ENCODE measurements around the gene TSNAXIP1. TPM values are rescaled to one million over a fixed set of nuclear protein-coding genes. Genes with fewer than 3 reads are reported as not detected.

The TSNAXIP1 gene
- total and polyA plus RNA-seq, 2 experiments from 2014 or later = 0.97 to 2.4 TPM

DNA sequence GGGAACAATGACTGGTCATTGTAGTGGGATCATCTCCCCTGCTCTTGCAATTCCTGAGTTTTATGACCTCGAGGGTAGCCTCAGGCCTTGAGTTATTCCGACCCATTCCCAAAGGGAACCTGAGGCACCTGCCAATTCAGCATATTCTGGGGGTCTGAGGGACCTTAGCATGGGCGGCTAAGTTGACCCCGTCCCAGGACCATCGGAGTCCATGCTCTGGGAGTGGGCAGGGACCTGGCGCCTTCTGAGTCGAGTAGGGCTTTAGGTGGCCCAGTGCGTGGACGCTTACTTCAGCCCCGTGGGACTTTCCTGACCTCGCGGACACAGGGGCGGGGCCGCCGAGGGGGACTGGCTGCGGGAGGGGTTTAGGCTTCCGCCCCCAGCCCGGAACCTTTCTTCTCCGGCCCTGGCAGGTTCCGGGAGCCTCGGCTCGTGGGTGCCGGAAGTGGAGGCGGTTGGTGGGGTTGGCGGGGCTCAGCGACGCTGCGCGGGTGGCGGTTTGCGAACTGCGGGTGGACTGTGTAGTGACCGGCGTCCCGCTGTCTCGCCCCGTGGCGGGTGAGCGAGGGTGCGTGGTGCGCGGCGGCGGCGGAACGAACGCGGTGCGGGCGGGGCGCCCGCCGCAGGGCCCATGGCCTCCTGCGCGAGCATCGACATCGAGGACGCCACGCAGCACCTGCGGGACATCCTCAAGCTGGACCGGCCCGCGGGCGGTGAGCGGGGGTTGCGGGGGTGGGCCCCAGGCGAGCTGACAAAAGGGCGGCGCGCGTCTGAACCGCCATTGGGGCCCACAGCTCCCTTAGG is 66.1 kb downstream of the TSNAXIP1 start, which contains the start of gene EDC4:
Gene EDC4 (plus strand): TSS at position 422 of the 804 bp plus-strand sequence. CDS start 210 bp downstream, at position 632.
- peak within 1 kb of the TSS; percentile 82 for H3K27ac Mint-ChIP-seq
- peaks cover 10% of the 10 kb centered on the region for H4K20me1 ChIP-seq (replicated peaks; ENCODE audit: insufficient read depth)
- peaks cover 24% of the 10 kb centered on the region for H3K36me3 ChIP-seq (ENCODE audit: insufficient read depth)
- peak within 1 kb of the TSS; percentile 89 for H3K4me3 Mint-ChIP-seq
- H3K9me2 ChIP-seq (ENCODE audit: insufficient read depth) = no peaks in the 10 kb centered on the region
- peaks cover 14% of the 10 kb centered on the region for H3K4me1 Mint-ChIP-seq
- peak; percentile 90 for ATAC-seq
- peaks cover 50% of the 10 kb centered on the region for H3K36me3 Mint-ChIP-seq (ENCODE audit: low read depth)
- no peaks in the 10 kb centered on the region; the same call in 2 of the 3 replicates for H3K9me3 Mint-ChIP-seq
- DNase-seq (ENCODE audit: low spot score) = peak; percentile 81
- H3K4me1 ChIP-seq (ENCODE audit: insufficient read depth) = peaks cover 8% of the 10 kb centered on the region; the same call in 1 of the 2 replicates
- H3K27me3 Mint-ChIP-seq (ENCODE audit: insufficient read depth, low read depth, poor library complexity) = peaks cover 14% of the 10 kb centered on the region
- peak within 1 kb of the TSS; percentile 96 for H2AFZ ChIP-seq
- peak; percentile 65; the same call in 1 of the 2 replicates for TF ChIP-seq ETS1 (IDR thresholded peaks at IDR 0.05)
- TF ChIP-seq, protein P1, sequence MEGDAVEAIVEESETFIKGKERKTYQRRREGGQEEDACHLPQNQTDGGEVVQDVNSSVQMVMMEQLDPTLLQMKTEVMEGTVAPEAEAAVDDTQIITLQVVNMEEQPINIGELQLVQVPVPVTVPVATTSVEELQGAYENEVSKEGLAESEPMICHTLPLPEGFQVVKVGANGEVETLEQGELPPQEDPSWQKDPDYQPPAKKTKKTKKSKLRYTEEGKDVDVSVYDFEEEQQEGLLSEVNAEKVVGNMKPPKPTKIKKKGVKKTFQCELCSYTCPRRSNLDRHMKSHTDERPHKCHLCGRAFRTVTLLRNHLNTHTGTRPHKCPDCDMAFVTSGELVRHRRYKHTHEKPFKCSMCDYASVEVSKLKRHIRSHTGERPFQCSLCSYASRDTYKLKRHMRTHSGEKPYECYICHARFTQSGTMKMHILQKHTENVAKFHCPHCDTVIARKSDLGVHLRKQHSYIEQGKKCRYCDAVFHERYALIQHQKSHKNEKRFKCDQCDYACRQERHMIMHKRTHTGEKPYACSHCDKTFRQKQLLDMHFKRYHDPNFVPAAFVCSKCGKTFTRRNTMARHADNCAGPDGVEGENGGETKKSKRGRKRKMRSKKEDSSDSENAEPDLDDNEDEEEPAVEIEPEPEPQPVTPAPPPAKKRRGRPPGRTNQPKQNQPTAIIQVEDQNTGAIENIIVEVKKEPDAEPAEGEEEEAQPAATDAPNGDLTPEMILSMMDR (conservative IDR thresholded peaks at IDR 0.05; ENCODE audit: low read depth in 2 of 2) = no peak
- no peak for TF ChIP-seq JUNB (IDR thresholded peaks at IDR 0.05; ENCODE audit: unreplicated experiment)
- TF ChIP-seq POLR2AphosphoS5 (IDR thresholded peaks at IDR 0.05; ENCODE audit: low read depth) = peak; percentile 89
- 0 out of 2 replicates have a peak, but pooled peaks have one; percentile 55 for TF ChIP-seq CREB1 (CRISPR knock-in tag; IDR thresholded peaks at IDR 0.05; ENCODE audit: low read depth)
- no peak for TF ChIP-seq ZNF331 (CRISPR knock-in tag; IDR thresholded peaks at IDR 0.05; ENCODE audit: low read depth)
- peak within 1 kb of the TSS; percentile 96 for H3K4me2 ChIP-seq
- no peaks in the 10 kb centered on the region for H3K27me3 ChIP-seq (ENCODE audit: insufficient read depth)
- H3K79me2 ChIP-seq (replicated peaks; ENCODE audit: insufficient read depth) = peaks cover 28% of the 10 kb centered on the region
- peaks cover 34% of the 10 kb centered on the region for H3F3A ChIP-seq (replicated peaks; ENCODE audit: low read depth)
- H3K27ac ChIP-seq (ENCODE audit: low read depth) = peak within 1 kb of the TSS; percentile 83
- H3K4me3 ChIP-seq = peak within 1 kb of the TSS; percentile 96

DNA sequence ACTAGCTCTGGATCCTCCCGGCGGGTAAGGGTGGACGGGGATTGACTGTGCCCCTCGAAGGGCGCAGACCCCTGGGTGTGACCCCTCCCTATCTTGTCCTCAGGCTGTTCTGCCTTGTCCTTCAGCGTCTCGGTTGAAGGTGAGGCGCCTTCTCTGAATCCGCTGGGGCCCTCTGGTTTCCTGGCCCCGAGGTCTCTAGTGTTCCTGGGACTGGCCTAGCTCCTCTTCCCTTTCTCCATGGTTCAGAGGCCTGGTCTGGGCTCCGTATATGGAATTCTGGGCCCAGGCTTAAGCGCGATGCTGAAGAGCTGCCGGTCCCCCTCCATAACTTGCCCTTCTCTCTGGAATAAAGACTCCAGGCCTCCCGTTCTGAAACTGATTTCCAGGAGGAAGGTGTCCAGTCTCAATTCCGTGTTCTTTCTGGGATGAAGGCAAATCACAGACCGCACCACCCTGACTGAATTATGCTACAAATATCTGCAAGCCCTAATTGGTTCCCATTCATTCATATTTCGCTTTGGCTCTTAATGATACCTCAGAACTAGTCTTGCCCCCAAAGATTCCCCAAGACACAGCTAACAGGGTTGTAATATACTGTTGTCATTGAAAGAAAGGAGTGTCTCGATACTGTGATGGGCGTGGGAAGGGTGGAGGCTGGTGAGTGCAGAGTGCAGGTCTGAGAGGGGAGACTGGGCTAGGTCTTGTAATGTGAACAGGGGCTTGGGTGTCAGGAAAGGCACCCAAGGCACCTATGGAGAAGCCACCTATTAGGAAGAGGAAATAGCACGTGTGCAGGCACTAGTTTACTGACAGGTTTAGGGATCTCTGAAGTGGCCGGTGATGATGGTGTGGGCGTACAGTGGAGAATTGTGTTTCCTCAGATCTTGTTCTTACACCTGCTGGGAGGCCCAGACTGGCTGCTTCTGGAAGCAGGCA is 67.0 kb downstream of the TSNAXIP1 start:
- peaks cover 8% of the 10 kb centered on the region; the same call in 1 of the 2 replicates for H3K4me1 ChIP-seq (ENCODE audit: insufficient read depth)
- no peak overlapping the region for H3K27ac ChIP-seq (ENCODE audit: low read depth)
- peak overlapping the region; percentile 96 for H3K4me2 ChIP-seq
- peak overlapping the region; percentile 96 for H3K4me3 ChIP-seq
- peaks cover 51% of the 10 kb centered on the region for H3K36me3 Mint-ChIP-seq (ENCODE audit: low read depth)
- no peaks in the 10 kb centered on the region for H3K9me2 ChIP-seq (ENCODE audit: insufficient read depth)
- peaks cover 14% of the 10 kb centered on the region for H3K4me1 Mint-ChIP-seq
- no peaks in the 10 kb centered on the region for H3K27me3 ChIP-seq (ENCODE audit: insufficient read depth)
- DNase-seq (ENCODE audit: low spot score) (peak; percentile 36), ATAC-seq (peak; percentile 64)
- H3K9me3 Mint-ChIP-seq = no peaks in the 10 kb centered on the region; the same call in 2 of the 3 replicates
- H2AFZ ChIP-seq = peak overlapping the region; percentile 96
- H3K79me2 ChIP-seq (replicated peaks; ENCODE audit: insufficient read depth) = peaks cover 28% of the 10 kb centered on the region
- peaks cover 30% of the 10 kb centered on the region for H3F3A ChIP-seq (replicated peaks; ENCODE audit: low read depth)
- H3K4me3 Mint-ChIP-seq = peak overlapping the region; percentile 89
- peaks cover 14% of the 10 kb centered on the region for H3K27me3 Mint-ChIP-seq (ENCODE audit: insufficient read depth, low read depth, poor library complexity)
- H4K20me1 ChIP-seq (replicated peaks; ENCODE audit: insufficient read depth) = peaks cover 4% of the 10 kb centered on the region
- peaks cover 24% of the 10 kb centered on the region for H3K36me3 ChIP-seq (ENCODE audit: insufficient read depth)
- H3K27ac Mint-ChIP-seq = peak overlapping the region; percentile 82
- TF ChIP-seq, protein P2, sequence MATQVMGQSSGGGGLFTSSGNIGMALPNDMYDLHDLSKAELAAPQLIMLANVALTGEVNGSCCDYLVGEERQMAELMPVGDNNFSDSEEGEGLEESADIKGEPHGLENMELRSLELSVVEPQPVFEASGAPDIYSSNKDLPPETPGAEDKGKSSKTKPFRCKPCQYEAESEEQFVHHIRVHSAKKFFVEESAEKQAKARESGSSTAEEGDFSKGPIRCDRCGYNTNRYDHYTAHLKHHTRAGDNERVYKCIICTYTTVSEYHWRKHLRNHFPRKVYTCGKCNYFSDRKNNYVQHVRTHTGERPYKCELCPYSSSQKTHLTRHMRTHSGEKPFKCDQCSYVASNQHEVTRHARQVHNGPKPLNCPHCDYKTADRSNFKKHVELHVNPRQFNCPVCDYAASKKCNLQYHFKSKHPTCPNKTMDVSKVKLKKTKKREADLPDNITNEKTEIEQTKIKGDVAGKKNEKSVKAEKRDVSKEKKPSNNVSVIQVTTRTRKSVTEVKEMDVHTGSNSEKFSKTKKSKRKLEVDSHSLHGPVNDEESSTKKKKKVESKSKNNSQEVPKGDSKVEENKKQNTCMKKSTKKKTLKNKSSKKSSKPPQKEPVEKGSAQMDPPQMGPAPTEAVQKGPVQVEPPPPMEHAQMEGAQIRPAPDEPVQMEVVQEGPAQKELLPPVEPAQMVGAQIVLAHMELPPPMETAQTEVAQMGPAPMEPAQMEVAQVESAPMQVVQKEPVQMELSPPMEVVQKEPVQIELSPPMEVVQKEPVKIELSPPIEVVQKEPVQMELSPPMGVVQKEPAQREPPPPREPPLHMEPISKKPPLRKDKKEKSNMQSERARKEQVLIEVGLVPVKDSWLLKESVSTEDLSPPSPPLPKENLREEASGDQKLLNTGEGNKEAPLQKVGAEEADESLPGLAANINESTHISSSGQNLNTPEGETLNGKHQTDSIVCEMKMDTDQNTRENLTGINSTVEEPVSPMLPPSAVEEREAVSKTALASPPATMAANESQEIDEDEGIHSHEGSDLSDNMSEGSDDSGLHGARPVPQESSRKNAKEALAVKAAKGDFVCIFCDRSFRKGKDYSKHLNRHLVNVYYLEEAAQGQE (IDR thresholded peaks at IDR 0.05; ENCODE audit: unreplicated experiment) = no peak
- TF ChIP-seq ZNF331 (CRISPR knock-in tag; IDR thresholded peaks at IDR 0.05; ENCODE audit: low read depth) = no peak

Measured in GM23338 (cell line).